Retinal pigment epithelial cell (primary cell): ENCODE results near the gene TAX1BP3.
A peak's percentile ranks its signal among the peaks of the same experiment; 100 is the strongest.

ENCODE experiments used
- DNase-seq: peaks from one replicate; pipeline ENCODE4 v3.0.0-alpha.2; 2010; ENCODE audit warnings: low read depth
- H3K4me3 ChIP-seq: 2 replicates; pipeline ENCODE4 v1.5.1; 2011; ENCODE audit warnings: mild to moderate bottlenecking, low read length, control low read depth, moderate library complexity
- TF ChIP-seq, protein P1 (sequence below): conservative IDR thresholded peaks from 2 replicates; pipeline ENCODE4 v1.5.1; 2011; ENCODE audit warnings: low read depth, low read length, control low read depth, inconsistent platforms

The TAX1BP3 gene

GRCh38 chr17:3685174-3685573, 16.8 kb upstream of the TAX1BP3 start:
- no peak overlapping the region for H3K4me3 ChIP-seq
- DNase-seq = no peak
- TF ChIP-seq, protein P1, sequence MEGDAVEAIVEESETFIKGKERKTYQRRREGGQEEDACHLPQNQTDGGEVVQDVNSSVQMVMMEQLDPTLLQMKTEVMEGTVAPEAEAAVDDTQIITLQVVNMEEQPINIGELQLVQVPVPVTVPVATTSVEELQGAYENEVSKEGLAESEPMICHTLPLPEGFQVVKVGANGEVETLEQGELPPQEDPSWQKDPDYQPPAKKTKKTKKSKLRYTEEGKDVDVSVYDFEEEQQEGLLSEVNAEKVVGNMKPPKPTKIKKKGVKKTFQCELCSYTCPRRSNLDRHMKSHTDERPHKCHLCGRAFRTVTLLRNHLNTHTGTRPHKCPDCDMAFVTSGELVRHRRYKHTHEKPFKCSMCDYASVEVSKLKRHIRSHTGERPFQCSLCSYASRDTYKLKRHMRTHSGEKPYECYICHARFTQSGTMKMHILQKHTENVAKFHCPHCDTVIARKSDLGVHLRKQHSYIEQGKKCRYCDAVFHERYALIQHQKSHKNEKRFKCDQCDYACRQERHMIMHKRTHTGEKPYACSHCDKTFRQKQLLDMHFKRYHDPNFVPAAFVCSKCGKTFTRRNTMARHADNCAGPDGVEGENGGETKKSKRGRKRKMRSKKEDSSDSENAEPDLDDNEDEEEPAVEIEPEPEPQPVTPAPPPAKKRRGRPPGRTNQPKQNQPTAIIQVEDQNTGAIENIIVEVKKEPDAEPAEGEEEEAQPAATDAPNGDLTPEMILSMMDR = no peak

DNA sequence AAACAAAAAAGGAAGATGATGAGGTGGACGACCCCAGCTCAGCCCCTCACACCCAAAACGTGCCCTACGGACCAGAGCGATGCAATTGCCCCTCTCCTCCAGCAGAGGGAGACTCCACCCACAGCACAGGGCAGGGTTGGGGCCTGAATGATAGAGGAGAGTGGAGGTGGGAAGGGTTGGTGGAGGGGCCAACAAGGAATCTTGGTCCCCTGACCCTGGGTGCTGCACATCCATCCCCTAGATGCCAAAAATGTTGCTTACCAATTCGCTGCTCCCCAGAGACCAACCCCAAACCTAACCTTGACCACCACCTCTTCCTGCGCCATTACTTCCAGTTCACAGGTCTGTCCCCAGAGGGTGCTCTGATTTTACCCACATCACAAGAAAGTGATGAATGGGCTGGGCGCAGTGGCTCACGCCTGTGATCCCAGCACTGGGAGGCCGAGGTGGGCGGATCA, 14.7 kb upstream of the TAX1BP3 start:
- no peak for DNase-seq
- TF ChIP-seq, protein P1 = peak; percentile 99
- no peak overlapping the region for H3K4me3 ChIP-seq

- TF ChIP-seq, protein P1 = no peak
- no peak for DNase-seq
- no peak overlapping the region for H3K4me3 ChIP-seq
Observed at GRCh38 chr17:3682033-3682432, 13.7 kb upstream of the TAX1BP3 start.

DNA sequence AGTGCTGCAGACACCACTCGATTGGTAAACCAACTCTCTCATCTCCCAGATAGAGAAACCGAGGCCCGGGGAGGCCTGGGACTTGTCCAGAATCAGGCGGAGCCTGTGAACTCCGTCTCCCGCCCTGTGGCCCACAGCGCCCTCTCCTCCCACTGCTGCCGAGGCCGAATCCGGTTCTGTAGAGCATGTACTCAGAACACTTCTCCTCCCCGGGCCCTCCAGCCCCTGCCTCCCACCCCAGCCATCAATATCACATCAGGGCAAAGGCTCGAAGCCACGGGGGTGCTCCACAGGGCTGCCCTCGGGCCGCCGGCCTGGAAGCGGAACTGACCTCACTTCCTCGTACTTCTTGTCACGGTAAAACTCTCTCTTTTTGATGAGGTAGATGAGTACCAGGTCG, 13.2 kb upstream of the TAX1BP3 start:
- TF ChIP-seq, protein P1 = no peak
- H3K4me3 ChIP-seq = no peak overlapping the region
- DNase-seq = no peak

- TF ChIP-seq, protein P1 = no peak
- DNase-seq = no peak
- no peak overlapping the region for H3K4me3 ChIP-seq
Observed at GRCh38 chr17:3681057-3681456, 12.7 kb upstream of the TAX1BP3 start.

- TF ChIP-seq, protein P1 = no peak
- H3K4me3 ChIP-seq = no peak overlapping the region
- DNase-seq = no peak
Observed at GRCh38 chr17:3679531-3680126, 11.3 kb upstream of the TAX1BP3 start.

DNA sequence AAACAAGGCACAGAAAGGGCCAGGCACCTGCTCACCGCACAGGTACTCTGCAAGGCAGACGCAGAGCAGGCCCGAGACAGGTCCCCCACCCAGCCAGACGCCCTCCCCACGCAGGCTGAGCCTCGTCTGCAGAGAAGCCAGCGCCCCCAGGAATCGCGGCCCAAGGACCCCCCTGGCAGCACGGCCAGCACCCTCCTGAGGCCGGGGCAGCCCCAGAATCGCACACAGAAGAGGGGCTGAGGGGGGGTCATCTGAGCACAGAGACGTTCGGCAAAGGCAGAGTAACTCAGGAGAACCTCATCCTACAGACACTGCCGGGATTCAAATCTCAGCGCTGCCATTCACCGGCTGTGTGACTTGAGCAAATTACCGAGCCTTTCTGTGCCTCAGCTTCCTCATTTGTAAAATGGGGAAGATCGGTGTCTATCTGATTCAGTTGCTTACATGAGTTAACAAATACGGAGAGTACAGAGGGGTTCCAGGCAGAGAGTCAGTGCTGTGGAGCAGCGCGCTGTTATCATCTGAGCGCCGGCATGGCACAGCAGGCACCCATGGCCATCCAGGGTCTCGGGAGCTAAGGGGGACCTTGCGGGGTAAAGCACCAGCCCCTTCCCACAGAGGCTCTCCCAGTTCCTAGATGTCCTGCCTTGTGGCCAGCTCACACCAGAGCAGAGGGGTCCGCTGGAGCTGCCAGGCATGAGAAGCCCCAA, 10.6 kb upstream of the TAX1BP3 start:
- H3K4me3 ChIP-seq = no peak overlapping the region
- DNase-seq = no peak
- TF ChIP-seq, protein P1 = no peak
